Pancreas (tissue), 10 donors: ENCODE measurements around the gene ASXL2. TPM values are rescaled to one million over a fixed set of nuclear protein-coding genes. Genes with fewer than 3 reads are reported as not detected.

Experiments
- ATAC-seq, 4 donors: fragments of 200-7000 bp; cut with Tn5 transposase; one replicate each; pipeline versions ENCODE4 v1.8.0 to v1.9.1; 2020; ENCODE audit warnings: mild to moderate bottlenecking in 4 of 4, moderate library complexity in 4 of 4
- DNase-seq, 6 donors: peaks; one replicate each; pipeline ENCODE4 v3.0.0-alpha.2; 2020
- FAIRE-seq: peaks from 2 replicates; lab custom pipeline; 2012; peaks lifted over from hg19 to GRCh38; lab: Jason Lieb, UNC
- H3K27ac ChIP-seq, 4 donors: fragments of 200-600 bp; sonication (generic); 1 replicate in 3 of 4; 2 replicates in 1 of 4; pipeline versions ENCODE4 v1.5.0 to v1.8.0; 2020
- H3K27me3 ChIP-seq, 4 donors: fragments of 200-600 bp; one replicate each; pipeline ENCODE4 v1.8.0; 2021
- H3K36me3 ChIP-seq, 3 donors: fragments of 200-600 bp; sonication (generic) in 1 of 3; one replicate each; pipeline versions ENCODE4 v1.5.0 to v1.8.0; 2020 to 2021
- H3K4me1 ChIP-seq, 3 donors: fragments of 200-600 bp; one replicate each; pipeline ENCODE4 v1.8.0; 2021
- H3K4me3 ChIP-seq, 4 donors: fragments of 200-600 bp; sonication (generic) in 2 of 4; one replicate each; pipeline versions ENCODE4 v1.5.0 to v1.8.0; 2020 to 2021
- H3K9me3 ChIP-seq, 4 donors: fragments of 200-600 bp; one replicate each; pipeline ENCODE4 v1.8.0; 2021
- CTCF ChIP-seq, 4 donors: fragments of 200-600 bp; sonication (generic) in 3 of 4; IDR thresholded peaks; one replicate each; pipeline versions ENCODE4 v1.5.0 to v1.8.0; 2021; ENCODE audit warnings: antibody characterized with exemption in 4 of 4
- WGBS, 2 donors: extraction: QIAGEN DNeasy Blood & Tissue Kit; methylation state at CpG; one replicate each; pipeline ENCODE4 v1.1.7; 2013; 5-methylcytosine and 5-hydroxymethylcytosine counted together
- intact Hi-C, 3 donors: fragments of 100-400 bp; cut with DNase I; formaldehyde crosslinking; loops; one replicate each; pipeline versions ENCODE4 v1.11.1 to v1.14.2; 2022
- polyA plus RNA-seq, 2 donors: library from polyadenylated mRNA; stranded (reverse); fragments of 200-250 nt; gene quantifications; one replicate each; pipeline ENCODE4 v1.2.3, GENCODE V29; 2013
- total RNA-seq, 6 donors: library from RNA; stranded (reverse); fragmentation: NEBNext Ultra II Directional in 4 of 6; extraction: Animal tissue kit (Norgen Biotek cat#: 25700) in 4 of 6; gene quantifications; one replicate each; pipeline versions ENCODE4 v1.2.1 to v1.2.4, GENCODE V29; 2021 to 2023
- donor health status: healthy with polysubstance abuse.
- donor health status: DM: no; HTN: no; CAD: no; lungs with moderate emphysema.
- donor health status: DM: no; HTN: no; CAD: no.
- donor health status: control.
- donor health status: control.
- donor health status: Bipolar disorder and iron deficiency.
- donor health status: DM: yes; HTN: yes; CAD: no.
- donor health status: DM: no; HTN: no; CAD: no.
- donor health status: DM: no; HTN: no; CAD: no.
- donor health status: DM: yes; HTN: yes; CAD: no.

The ASXL2 gene
- total and polyA plus RNA-seq, 8 donors, result 1.6 to 21.7 (median 9.5) TPM

GRCh38 chr2:25891672-25892071, 13.4 kb upstream of the ASXL2 start:
- FAIRE-seq (no peak), ATAC-seq (no peak), DNase-seq (no peak)
- no peaks in the 10 kb centered on the region for H3K4me1 ChIP-seq
- H3K36me3 ChIP-seq, result no peaks in the 10 kb centered on the region
- no peaks in the 10 kb centered on the region for H3K27me3 ChIP-seq
- intact Hi-C loops, result no loop called here
- WGBS, 2 donors, result 62 to 78% methylated on average over 5 of the region's 5 CpGs
- H3K9me3 ChIP-seq, result no peaks in the 10 kb centered on the region
- no peak overlapping the region for H3K27ac ChIP-seq
- no peak overlapping the region for H3K4me3 ChIP-seq
- no peak for TF ChIP-seq CTCF (IDR thresholded peaks at IDR 0.05)

GRCh38 chr2:25887624-25888242, 9.4 kb upstream of the ASXL2 start:
- TF ChIP-seq CTCF (IDR thresholded peaks at IDR 0.05), result no peak
- intact Hi-C loops, result no loop called here
- DNase-seq (no peak), ATAC-seq (no peak), FAIRE-seq (no peak)
- H3K4me3 ChIP-seq, result no peak overlapping the region
- no peaks in the 10 kb centered on the region for H3K9me3 ChIP-seq
- no peaks in the 10 kb centered on the region for H3K27me3 ChIP-seq
- H3K27ac ChIP-seq, result no peak overlapping the region
- WGBS, 2 donors, result 81 to 86% methylated on average over 5 of the region's 5 CpGs
- no peaks in the 10 kb centered on the region for H3K4me1 ChIP-seq
- no peaks in the 10 kb centered on the region for H3K36me3 ChIP-seq

- intact Hi-C loops, result no loop called here
- Histone ChIP-seq H3K4me3 (no peak overlapping the region), H3K27ac (no peak overlapping the region), H3K27me3 (no peaks in the 10 kb centered on the region), H3K36me3 (no peaks in the 10 kb centered on the region), H3K4me1 (no peaks in the 10 kb centered on the region), H3K9me3 (no peaks in the 10 kb centered on the region)
- DNase-seq, result no peak
- TF ChIP-seq CTCF (IDR thresholded peaks at IDR 0.05), result no peak
- WGBS, 2 donors, result 82 to 83% methylated on average over 2 of the region's 2 CpGs
- FAIRE-seq, result no peak
- no peak for ATAC-seq
Observed at GRCh38 chr2:25885933-25886332, 7.6 kb upstream of the ASXL2 start.

GRCh38 chr2:25881764-25882163, 3.5 kb upstream of the ASXL2 start:
- ATAC-seq (no peak), DNase-seq (no peak), FAIRE-seq (no peak)
- H3K27me3 ChIP-seq, result no peaks in the 10 kb centered on the region
- no peak overlapping the region for H3K4me3 ChIP-seq
- H3K9me3 ChIP-seq, result no peaks in the 10 kb centered on the region
- no peak overlapping the region for H3K27ac ChIP-seq
- no peak for TF ChIP-seq CTCF (IDR thresholded peaks at IDR 0.05)
- intact Hi-C loops, result no loop called here
- H3K4me1 ChIP-seq, result peaks cover 0 to 8% (median 7%) of the 10 kb centered on the region in 3 donors
- 63 to 69% methylated on average over 4 of the region's 4 CpGs for WGBS, 2 donors
- H3K36me3 ChIP-seq, result no peaks in the 10 kb centered on the region

GRCh38 chr2:25879133-25879730, 945 bp upstream of the ASXL2 start:
- FAIRE-seq (no peak), DNase-seq (no peak), ATAC-seq (no peak)
- Histone ChIP-seq H3K4me3 (peak overlapping the region in 3 of 4 donors; percentile 80 to 95 (median 91)), H3K27me3 (no peaks in the 10 kb centered on the region), H3K36me3 (no peaks in the 10 kb centered on the region), H3K27ac (peak overlapping the region; percentile 64 to 92 (median 80)), H3K4me1 (peaks cover 4 to 21% (median 13%) of the 10 kb centered on the region in 3 donors), H3K9me3 (no peaks in the 10 kb centered on the region)
- intact Hi-C loops, result no loop called here
- no peak for TF ChIP-seq CTCF (IDR thresholded peaks at IDR 0.05)
- WGBS, 2 donors, result 74 to 84% methylated on average over 5 of the region's 5 CpGs
